ENCODE results near the gene PDCD6IP. TPM values are rescaled to one million over a fixed set of nuclear protein-coding genes. Genes with fewer than 3 reads are reported as not detected.

Gene PDCD6IP
- total RNA-seq, 3 donors from 2014 or later: 152 to 242 (median 204) TPM

DNA sequence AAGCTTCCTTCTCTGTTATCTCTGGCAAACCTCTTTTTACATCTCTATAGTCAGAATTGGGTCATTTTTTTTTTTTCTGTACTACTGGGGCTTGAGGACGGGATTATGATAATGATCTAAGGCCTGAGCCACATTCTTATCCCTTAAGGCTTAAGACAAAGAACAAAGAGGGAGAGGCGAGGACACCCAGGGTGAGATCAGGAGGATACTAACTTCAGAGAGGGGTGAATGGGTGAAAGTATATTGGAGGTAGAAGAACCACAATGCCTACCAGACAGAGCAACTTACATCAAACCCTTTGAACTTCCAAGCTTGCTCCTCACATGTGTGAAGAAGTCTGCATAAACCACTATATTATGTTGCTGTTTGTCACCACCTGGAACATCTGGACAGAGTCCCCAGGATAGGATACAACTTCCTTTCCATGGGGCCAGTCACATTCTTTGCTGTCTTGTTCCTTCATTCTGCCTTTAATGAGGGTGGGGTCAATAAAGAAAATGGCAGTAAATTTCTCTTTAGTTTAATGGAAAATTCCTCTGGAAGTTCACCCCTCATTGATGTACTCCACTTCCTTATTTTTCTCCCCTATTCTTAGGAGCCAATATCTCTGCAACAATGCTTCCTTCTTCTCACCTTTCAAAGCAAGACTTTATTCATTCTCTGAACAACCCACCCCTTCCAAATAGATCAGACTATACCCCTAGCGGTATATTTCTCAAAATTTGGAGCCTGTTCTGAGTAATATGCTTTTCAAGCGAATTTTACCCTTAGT is 9.1 kb upstream of the PDCD6IP start:
- intact Hi-C loops (cut with DNase I; ENCODE audit: low total_unique reads): no loop called here
- Histone ChIP-seq H3K4me1 (no peaks in the 10 kb centered on the region), H3K4me3 (no peak overlapping the region), H3K36me3 (no peaks in the 10 kb centered on the region), H3K9me3 (no peaks in the 10 kb centered on the region), H3K27ac (no peak overlapping the region), H3K27me3 (no peaks in the 10 kb centered on the region)
- TF ChIP-seq CTCF (IDR thresholded peaks at IDR 0.05) (no peak), POLR2AphosphoS5 (IDR thresholded peaks at IDR 0.05) (no peak), POLR2A (IDR thresholded peaks at IDR 0.05) (no peak)
- no peak for DNase-seq (ENCODE audit: low spot score in 2 of 2)

- Histone ChIP-seq H3K9me3 (no peaks in the 10 kb centered on the region), H3K4me3 (no peak overlapping the region), H3K4me1 (peaks cover 0 to 3% of the 10 kb centered on the region in 2 donors), H3K36me3 (no peaks in the 10 kb centered on the region), H3K27ac (no peak overlapping the region), H3K27me3 (no peaks in the 10 kb centered on the region)
- intact Hi-C loops (cut with DNase I; ENCODE audit: low total_unique reads): no loop called here
- TF ChIP-seq POLR2A (IDR thresholded peaks at IDR 0.05) (no peak), CTCF (IDR thresholded peaks at IDR 0.05) (no peak), POLR2AphosphoS5 (IDR thresholded peaks at IDR 0.05) (no peak)
- no peak for DNase-seq (ENCODE audit: low spot score in 2 of 2)
Observed at GRCh38 chr3:33790091-33790490, 8.3 kb upstream of the PDCD6IP start.

- peaks cover 0 to 3% of the 10 kb centered on the region in 2 donors for H3K4me1 ChIP-seq
- no peak for TF ChIP-seq CTCF (IDR thresholded peaks at IDR 0.05)
- TF ChIP-seq POLR2AphosphoS5 (IDR thresholded peaks at IDR 0.05): no peak
- no peak overlapping the region for H3K27ac ChIP-seq
- no peaks in the 10 kb centered on the region for H3K36me3 ChIP-seq
- H3K9me3 ChIP-seq: no peaks in the 10 kb centered on the region
- H3K4me3 ChIP-seq: no peak overlapping the region
- H3K27me3 ChIP-seq: no peaks in the 10 kb centered on the region
- no peak for DNase-seq (ENCODE audit: low spot score in 2 of 2)
- intact Hi-C loops (cut with DNase I; ENCODE audit: low total_unique reads): no loop called here
Observed at GRCh38 chr3:33791477-33792166, 6.8 kb upstream of the PDCD6IP start.

- H3K4me1 ChIP-seq: peaks cover 0 to 3% of the 10 kb centered on the region in 2 donors
- TF ChIP-seq POLR2AphosphoS5 (IDR thresholded peaks at IDR 0.05): no peak
- no peak for TF ChIP-seq CTCF (IDR thresholded peaks at IDR 0.05)
- TF ChIP-seq POLR2A (IDR thresholded peaks at IDR 0.05): no peak
- H3K27me3 ChIP-seq: no peaks in the 10 kb centered on the region
- intact Hi-C loops (cut with DNase I; ENCODE audit: low total_unique reads): no loop called here
- no peaks in the 10 kb centered on the region for H3K36me3 ChIP-seq
- DNase-seq (ENCODE audit: low spot score in 2 of 2): no peak
- no peaks in the 10 kb centered on the region for H3K9me3 ChIP-seq
- no peak overlapping the region for H3K4me3 ChIP-seq
- H3K27ac ChIP-seq: no peak overlapping the region
Observed at GRCh38 chr3:33792167-33792892, 6.1 kb upstream of the PDCD6IP start.

DNA sequence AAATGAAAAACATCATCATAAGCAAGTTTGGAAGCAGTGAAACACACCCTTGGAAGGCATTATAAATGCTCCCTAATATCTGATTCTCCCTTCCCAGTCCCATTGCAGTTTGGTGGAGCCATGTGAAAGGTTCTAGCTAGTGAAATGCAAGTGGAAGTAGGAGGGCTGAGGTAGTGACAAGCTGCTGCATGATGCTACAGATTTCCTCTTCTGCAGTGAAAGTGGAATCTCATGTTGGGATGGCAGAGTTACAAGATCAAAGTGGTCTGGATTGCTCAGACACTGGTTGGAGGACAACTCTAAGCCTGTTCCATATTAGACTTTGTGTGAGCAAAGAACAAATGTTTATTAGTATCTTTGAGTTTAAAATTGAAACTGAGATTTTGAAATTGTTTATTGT is 3.3 kb upstream of the PDCD6IP start:
- H3K4me1 ChIP-seq: peaks cover 0 to 3% of the 10 kb centered on the region in 2 donors
- no peak for DNase-seq (ENCODE audit: low spot score in 2 of 2)
- TF ChIP-seq CTCF (IDR thresholded peaks at IDR 0.05) (no peak), POLR2AphosphoS5 (IDR thresholded peaks at IDR 0.05) (no peak), POLR2A (IDR thresholded peaks at IDR 0.05) (no peak)

More for the DNA sequence above, 3.3 kb upstream of the PDCD6IP start:
- Histone ChIP-seq H3K4me3 (no peak overlapping the region), H3K36me3 (no peaks in the 10 kb centered on the region), H3K27me3 (no peaks in the 10 kb centered on the region), H3K27ac (no peak overlapping the region), H3K9me3 (no peaks in the 10 kb centered on the region)
- intact Hi-C loops (cut with DNase I; ENCODE audit: low total_unique reads): no loop called here

All from breast epithelium (tissue), 4 donors.